ENCODE measurements around the gene UFL1.

UFL1 gene

GRCh38 chr6:96499781-96500180, 21.8 kb upstream of the UFL1 start:
- H3F3A ChIP-seq (ENCODE audit: insufficient read depth), result no peaks in the 10 kb centered on the region
- no peak for TF ChIP-seq CTCF (IDR thresholded peaks at IDR 0.05; ENCODE audit: insufficient read depth, low read length, poor library complexity, severe bottlenecking)
- TF ChIP-seq EZH2phosphoT487 (conservative IDR thresholded peaks at IDR 0.05; ENCODE audit: low read length), result no peak
- H4K20me1 ChIP-seq (ENCODE audit: low read depth, low read length), result no peaks in the 10 kb centered on the region
- no peak overlapping the region for H2AFZ ChIP-seq (ENCODE audit: low read depth, low read length, severe bottlenecking)
- H3K36me3 ChIP-seq (ENCODE audit: low read length), result 0 out of 2 replicates have a peak, but pooled peaks cover 3% of the 10 kb centered on the region
- 0 out of 2 replicates have a peak, but pooled peaks cover 4% of the 10 kb centered on the region for H3K9me3 ChIP-seq (ENCODE audit: insufficient read depth, low read length)
- no peak overlapping the region for H3K27ac ChIP-seq (ENCODE audit: low read depth, low read length)
- H3K4me2 ChIP-seq (ENCODE audit: low read depth, low read length, poor library complexity, severe bottlenecking), result no peak overlapping the region
- H3K9me2 ChIP-seq (replicated peaks; ENCODE audit: insufficient read depth, low read length), result no peaks in the 10 kb centered on the region
- no peaks in the 10 kb centered on the region for H3K27me3 ChIP-seq (ENCODE audit: low read length)
- H3K79me2 ChIP-seq (ENCODE audit: insufficient read depth, low read length), result no peaks in the 10 kb centered on the region
- H3K9ac ChIP-seq (ENCODE audit: low read length), result no peak overlapping the region
- no peak overlapping the region for H3K4me3 ChIP-seq (ENCODE audit: insufficient read depth, low read length, poor library complexity, severe bottlenecking)

- Histone ChIP-seq H3K9me2 (replicated peaks; ENCODE audit: insufficient read depth, low read length) (no peaks in the 10 kb centered on the region), H3F3A (ENCODE audit: insufficient read depth) (no peaks in the 10 kb centered on the region), H3K36me3 (ENCODE audit: low read length) (0 out of 2 replicates have a peak, but pooled peaks cover 3% of the 10 kb centered on the region), H3K27me3 (ENCODE audit: low read length) (no peaks in the 10 kb centered on the region), H3K27ac (ENCODE audit: low read depth, low read length) (no peak overlapping the region), H2AFZ (ENCODE audit: low read depth, low read length, severe bottlenecking) (no peak overlapping the region), H3K9me3 (ENCODE audit: insufficient read depth, low read length) (0 out of 2 replicates have a peak, but pooled peaks cover 4% of the 10 kb centered on the region), H3K9ac (ENCODE audit: low read length) (no peak overlapping the region), H3K4me2 (ENCODE audit: low read depth, low read length, poor library complexity, severe bottlenecking) (no peak overlapping the region), H3K79me2 (ENCODE audit: insufficient read depth, low read length) (no peaks in the 10 kb centered on the region), H3K4me3 (ENCODE audit: insufficient read depth, low read length, poor library complexity, severe bottlenecking) (no peak overlapping the region), H4K20me1 (ENCODE audit: low read depth, low read length) (no peaks in the 10 kb centered on the region)
- TF ChIP-seq CTCF (IDR thresholded peaks at IDR 0.05; ENCODE audit: insufficient read depth, low read length, poor library complexity, severe bottlenecking), result no peak
- TF ChIP-seq EZH2phosphoT487 (conservative IDR thresholded peaks at IDR 0.05; ENCODE audit: low read length), result no peak
Measured at GRCh38 chr6:96502915-96503314, 18.7 kb upstream of the UFL1 start.

- Histone ChIP-seq H3K4me2 (ENCODE audit: low read depth, low read length, poor library complexity, severe bottlenecking) (no peak overlapping the region), H3K9ac (ENCODE audit: low read length) (no peak overlapping the region), H3K27me3 (ENCODE audit: low read length) (no peaks in the 10 kb centered on the region), H3K4me3 (ENCODE audit: insufficient read depth, low read length, poor library complexity, severe bottlenecking) (no peak overlapping the region), H3K36me3 (ENCODE audit: low read length) (0 out of 2 replicates have a peak, but pooled peaks cover 3% of the 10 kb centered on the region), H4K20me1 (ENCODE audit: low read depth, low read length) (no peaks in the 10 kb centered on the region), H2AFZ (ENCODE audit: low read depth, low read length, severe bottlenecking) (no peak overlapping the region), H3K9me3 (ENCODE audit: insufficient read depth, low read length) (0 out of 2 replicates have a peak, but pooled peaks cover 2% of the 10 kb centered on the region), H3K79me2 (ENCODE audit: insufficient read depth, low read length) (no peaks in the 10 kb centered on the region), H3F3A (ENCODE audit: insufficient read depth) (no peaks in the 10 kb centered on the region), H3K27ac (ENCODE audit: low read depth, low read length) (no peak overlapping the region), H3K9me2 (replicated peaks; ENCODE audit: insufficient read depth, low read length) (no peaks in the 10 kb centered on the region)
- TF ChIP-seq CTCF (IDR thresholded peaks at IDR 0.05; ENCODE audit: insufficient read depth, low read length, poor library complexity, severe bottlenecking) (no peak), EZH2phosphoT487 (conservative IDR thresholded peaks at IDR 0.05; ENCODE audit: low read length) (no peak)
Measured at GRCh38 chr6:96505363-96505762, 16.2 kb upstream of the UFL1 start.

Data from SU-DHL-6 (cell line).